K562 (cell line): ENCODE data around the gene SCRG1. TPM values are rescaled to one million over a fixed set of nuclear protein-coding genes. Genes with fewer than 3 reads are reported as not detected.

Source experiments
- ATAC-seq: fragments of 200-7000 bp; cut with Tn5 transposase; 3 replicates; pipeline ENCODE4 v1.9.1; 2020; ENCODE audit warnings: moderate library complexity
- BruUV-seq: library from RNA; stranded (reverse); fragments of 400-500 nt; replicated peaks from 2 replicates; lab custom pipeline; 2021; lab: Mats Ljungman, UMichigan
- CTCF ChIA-PET: fragments of 300-600 bp; formaldehyde crosslinking; extraction: SDS; loops from one replicate; lab custom pipeline; 2021; ENCODE audit warnings: low intra/inter-chr PET ratio; lab: Yijun Ruan, JAX
- POLR2A ChIA-PET: fragments of 300-600, 350-650 bp; sonication (Branson Sonifier 250); formaldehyde crosslinking; extraction: SDS; loops from one replicate; lab custom pipeline; 2021; ENCODE audit warnings: antibody characterized with exemption, inconsistent platforms; lab: Yijun Ruan, JAX
- DNase-seq, 4 experiments: peaks; one replicate each; pipeline versions ENCODE4 v3.0.0 to v3.0.0-alpha.2; 2011 to 2018; ENCODE audit warnings: low spot score in 3 of 4, mixed read lengths in 3 of 4; ENCODE audit errors: extremely low read depth in 1 of 4
- FAIRE-seq: peaks from 2 replicates; lab custom pipeline; 2011; peaks lifted over from hg19 to GRCh38; lab: Jason Lieb, UNC
- H2AFZ ChIP-seq: 2 replicates; pipeline ENCODE4 v1.6.0; 2011; ENCODE audit warnings: low read depth, low read length, control low read depth, inconsistent platforms
- H3K27ac ChIP-seq: fragments of 200-600 bp; 3 replicates; pipeline ENCODE4 v1.8.0; 2011; ENCODE audit warnings: low read depth, mild to moderate bottlenecking, control low read depth, inconsistent platforms, low read length, moderate library complexity, mixed read lengths; ENCODE audit errors: extremely low read depth
- H3K27me3 ChIP-seq, 2 experiments: fragments of 300-600 bp in 1 of 2; 2 replicates in 1 of 2; 3 replicates in 1 of 2; pipeline versions ENCODE4 v1.6.0 to v1.8.0; 2011; ENCODE audit warnings: inconsistent platforms in 2 of 2, low read length in 2 of 2, mild to moderate bottlenecking in 1 of 2, mixed read lengths in 1 of 2, moderate library complexity in 1 of 2; ENCODE audit not compliant: control insufficient read depth in 2 of 2, insufficient read depth in 2 of 2
- H3K36me3 ChIP-seq: fragments of 300-600 bp; 3 replicates; pipeline ENCODE4 v1.8.0; 2011; ENCODE audit warnings: mild to moderate bottlenecking, low read length, inconsistent platforms; ENCODE audit not compliant: control insufficient read depth, insufficient read depth
- H3K4me1 ChIP-seq, 2 experiments: fragments of 200-600 bp in 1 of 2; replicated peaks in 1 of 2; 2 replicates in 1 of 2; 3 replicates in 1 of 2; pipeline versions ENCODE4 v1.5.1 to v1.8.0; 2011; ENCODE audit warnings: inconsistent platforms in 2 of 2, low read length in 2 of 2, mild to moderate bottlenecking in 1 of 2, mixed read lengths in 1 of 2, moderate library complexity in 1 of 2; ENCODE audit not compliant: control insufficient read depth in 2 of 2, insufficient read depth in 2 of 2
- H3K4me2 ChIP-seq: 2 replicates; pipeline ENCODE4 v1.6.1; 2011; ENCODE audit warnings: low read length, control low read depth, inconsistent platforms, mixed read lengths; ENCODE audit not compliant: insufficient read depth
- H3K4me3 ChIP-seq: fragments of 200-600 bp; sonication (generic), shearing (Covaris generic); 2 replicates; pipeline ENCODE4 v1.5.1; 2016; ENCODE audit warnings: control low read depth, inconsistent platforms
- H3K79me2 ChIP-seq: fragments of 200-600 bp; 3 replicates; pipeline ENCODE4 v1.8.0; 2011; ENCODE audit warnings: low read length, inconsistent platforms; ENCODE audit not compliant: control insufficient read depth, insufficient read depth
- H3K9ac ChIP-seq, 2 experiments: 2 replicates each; pipeline versions ENCODE4 v1.6.0 to v1.6.1; 2011; ENCODE audit warnings: low read depth in 2 of 2, low read length in 2 of 2, control low read depth in 1 of 2, inconsistent platforms in 1 of 2, mild to moderate bottlenecking in 1 of 2, mixed read lengths in 1 of 2; ENCODE audit not compliant: insufficient read depth in 1 of 2
- H3K9me1 ChIP-seq: one replicate; pipeline ENCODE4 v1.6.0; 2011; ENCODE audit warnings: inconsistent platforms, mild to moderate bottlenecking, low read length, moderate library complexity; ENCODE audit not compliant: control insufficient read depth, insufficient read depth
- H3K9me3 ChIP-seq: replicated peaks from 2 replicates; pipeline ENCODE4 v1.5.1; 2011; ENCODE audit warnings: low read depth, low read length, inconsistent platforms; ENCODE audit not compliant: control insufficient read depth, insufficient read depth
- H4K20me1 ChIP-seq: replicated peaks from 2 replicates; pipeline ENCODE4 v1.6.1; 2011; ENCODE audit warnings: low read length, inconsistent platforms, mixed read lengths; ENCODE audit not compliant: control insufficient read depth, insufficient read depth
- BACH1 ChIP-seq: fragments of 200-800 bp; sonication (Bioruptor generic); IDR thresholded peaks from 2 replicates; pipeline ENCODE4 v1.6.1; 2016; ENCODE audit warnings: missing genetic modification characterization, missing compliant biosample characterization
- DPF2 ChIP-seq: fragments of 450-650 bp; IDR thresholded peaks from 2 replicates; pipeline ENCODE4 v1.6.1; 2016
- EHMT2 ChIP-seq: fragments of 450-650 bp; IDR thresholded peaks from 2 replicates; pipeline ENCODE4 v1.6.1; 2018; ENCODE audit warnings: antibody characterized with exemption
- ILK ChIP-seq: fragments of 450-650 bp; IDR thresholded peaks from 2 replicates; pipeline ENCODE4 v1.6.1; 2016; ENCODE audit warnings: missing genetic modification characterization, low read depth, mild to moderate bottlenecking, missing compliant biosample characterization, moderate library complexity, borderline replicate concordance
- LEF1 ChIP-seq: fragments of 450-650 bp; IDR thresholded peaks from 2 replicates; pipeline ENCODE4 v1.6.1; 2016; ENCODE audit warnings: mild to moderate bottlenecking
- MAFG ChIP-seq: fragments of 450-650 bp; conservative IDR thresholded peaks from 2 replicates; pipeline ENCODE4 v1.6.1; 2016; ENCODE audit warnings: missing genetic modification characterization, missing compliant biosample characterization
- PTTG1 ChIP-seq: fragments of 450-650 bp; IDR thresholded peaks from 2 replicates; pipeline ENCODE4 v1.6.1; 2016; ENCODE audit warnings: low read depth, mild to moderate bottlenecking, missing genetic modification characterization, missing compliant biosample characterization
- USF2 ChIP-seq: sonication (generic); formaldehyde crosslinking; IDR thresholded peaks from 2 replicates; pipeline ENCODE4 v1.5.0; 2020; ENCODE audit warnings: missing genetic modification reagents
- ZFX ChIP-seq: sonication (generic); formaldehyde crosslinking; IDR thresholded peaks from 2 replicates; pipeline ENCODE4 v1.8.0; 2022; ENCODE audit warnings: mild to moderate bottlenecking, missing genetic modification reagents, moderate library complexity
- ZNF134 ChIP-seq: fragments of 250-450 bp; sonication (Bioruptor Pico); conservative IDR thresholded peaks from 2 replicates; pipeline ENCODE4 v1.4.0; 2020
- WGBS: fragments of 100-300 bp; shearing (Covaris generic); methylation state at CpG from one replicate; pipeline ENCODE4 v1.1.6; 2016; ENCODE audit warnings: low coverage, mixed read lengths; ENCODE audit not compliant: insufficient coverage; ENCODE audit errors: missing lambda C conversion rate; 5-methylcytosine and 5-hydroxymethylcytosine counted together
- in situ Hi-C: fragments of 300-500 bp; cut with MboI; formaldehyde crosslinking; loops from 4 replicates; pipeline ENCODE4 v1.15.0; 2018; ENCODE audit warnings: inconsistent platforms, mixed read lengths
- intact Hi-C: fragments of 100-400 bp; cut with micrococcal nuclease; formaldehyde crosslinking; loops from 2 replicates; pipeline ENCODE4 v1.14.2; 2022
- polyA plus RNA-seq, 8 experiments: library from polyadenylated mRNA; depleted of rRNA in 4 of 8; stranded (reverse) in 5 of 8; unstranded in 3 of 8; fragments of >200 nt; fragmentation: Nextera tagmentation in 2 of 8; fragmentation: Illumina TruSeq in 1 of 8; extraction: Ambion mirVana in 2 of 8; extraction: Trizol in 1 of 8; gene quantifications; 2 replicates each; pipeline versions ENCODE4 v1.2.1 to v1.2.3, GENCODE V29; 2011 to 2014; ENCODE audit warnings: inconsistent platforms in 1 of 8, missing spikeins in 1 of 8
- total RNA-seq, 7 experiments: library from RNA; depleted of rRNA in 6 of 7; stranded (reverse); fragments of >200 nt in 6 of 7; fragmentation: Illumina TruSeq in 2 of 7; extraction: Trizol in 2 of 7; gene quantifications; 2 replicates each; pipeline versions ENCODE4 v1.2.1 to v1.2.3, GENCODE V29; 2011 to 2021; ENCODE audit warnings: low replicate concordance in 1 of 7

The SCRG1 gene
- total and polyA plus RNA-seq, 9 of the 15 experiments (the other 6 are each of a cell fraction or from before 2014, with no cell fraction given) = 0.01 TPM; not detected in 7

GRCh38 chr4:173442223-173442932, 43.5 kb upstream of the SCRG1 start:
- H3K79me2 ChIP-seq = no peaks in the 10 kb centered on the region
- intact Hi-C loops (no loop called here), in situ Hi-C loops (no loop called here)
- POLR2A ChIA-PET = interaction anchor here (0.9 to 1.0 kb wide), 2 partner anchors 17 to 109 kb away, joined by 3 to 4 read pairs; no protein-coding TSS in a partner anchor
- no peaks in the 10 kb centered on the region for H3K9me3 ChIP-seq
- H3K9ac ChIP-seq = no peak overlapping the region
- H3K4me3 ChIP-seq = no peak overlapping the region
- H3K4me2 ChIP-seq = peak overlapping the region; percentile 49
- peak in 1 of 4 experiments; percentile 22 for DNase-seq
- no peaks in the 10 kb centered on the region for H3K9me1 ChIP-seq
- H3K27me3 ChIP-seq = no peaks in the 10 kb centered on the region
- H3K4me1 ChIP-seq = peaks cover 0 to 11% of the 10 kb centered on the region in 2 experiments; a peak in 2 of 5 replicates
- no peaks in the 10 kb centered on the region for H4K20me1 ChIP-seq
- no TSS peak for BruUV-seq
- H3K27ac ChIP-seq = peak overlapping the region; percentile 45
- H3K36me3 ChIP-seq = no peaks in the 10 kb centered on the region
- H2AFZ ChIP-seq = peak overlapping the region; percentile 79
- ATAC-seq = peak; percentile 71
- 18% methylated on average over 9 of the region's 10 CpGs for WGBS
- FAIRE-seq = peak; percentile 48
- CTCF ChIA-PET = no interaction called here
- TF ChIP-seq ILK (tag) (no peak), PTTG1 (no peak), ZNF134 (CRISPR knock-in tag) (no peak), LEF1 (peak; percentile 62; the same call in 1 of the 2 replicates), EHMT2 (no peak), USF2 (CRISPR knock-in tag) (peak; percentile 61), BACH1 (tag) (0 out of 2 replicates have a peak, but pooled peaks have one; percentile 29), ZFX (0 out of 2 replicates have a peak, but pooled peaks have one; percentile 15), DPF2 (peak; percentile 54; the same call in 1 of the 2 replicates), MAFG (tag) (peak; percentile 69)
